Uterus (tissue), 2 donors: Measurements from ENCODE around the gene EPHB2.

Experiments
- CTCF ChIP-seq, 4 experiments: fragments of 200-600 bp in 2 of 4; fragments of 450-650 bp in 2 of 4; sonication (generic) in 2 of 4; IDR thresholded peaks; one replicate each; pipeline ENCODE4 v1.5.1; 2016 to 2019; ENCODE audit warnings: antibody characterized with exemption in 4 of 4, mild to moderate bottlenecking in 2 of 4, moderate library complexity in 1 of 4
- POLR2A ChIP-seq, 2 donors: fragments of 450-650 bp; IDR thresholded peaks; one replicate each; pipeline ENCODE4 v1.6.1; 2016; ENCODE audit warnings: antibody characterized with exemption in 2 of 2, mild to moderate bottlenecking in 1 of 2, moderate library complexity in 1 of 2

GRCh38 chr1:22900451-22900850 lies 189.8 kb downstream of the EPHB2 start:
- no peak for TF ChIP-seq CTCF (IDR thresholded peaks at IDR 0.05)
- no peak for TF ChIP-seq POLR2A (IDR thresholded peaks at IDR 0.05)
